ENCODE measurements around the gene NAA16. TPM values are rescaled to one million over a fixed set of nuclear protein-coding genes. Genes with fewer than 3 reads are reported as not detected.

Gene NAA16
- 6.8 and 9.2 TPM in 2 replicates for total RNA-seq

DNA sequence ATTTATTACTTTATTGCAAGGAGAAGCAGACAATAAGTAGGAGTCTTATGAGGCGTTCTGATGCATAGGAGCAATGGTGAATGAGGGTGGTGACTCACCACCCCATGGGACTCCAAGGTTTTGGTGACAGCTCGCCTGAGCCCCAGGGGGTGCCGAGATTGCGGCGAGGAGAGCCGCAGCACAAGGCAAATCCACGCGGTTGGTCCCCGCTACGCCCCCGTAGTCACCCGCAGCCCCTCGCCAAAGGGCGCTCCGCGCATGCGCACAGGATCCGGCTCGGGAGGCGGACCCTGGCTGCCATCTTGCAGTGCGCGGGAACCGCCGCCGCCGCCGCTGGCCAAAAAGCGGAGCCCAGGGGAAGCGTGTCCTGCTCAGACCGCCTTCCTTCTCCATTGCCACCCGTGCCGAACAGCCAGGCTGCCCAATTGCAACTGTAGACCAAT, at the start of gene NAA16:
TSS of gene NAA16 (plus strand) at position 305 of the 443 bp plus-strand sequence. CDS start 262 bp downstream, outside the sequence.

GRCh38 chr13:41263261-41263971, 47.7 kb upstream of the NAA16 start, which contains the start of gene MTRF1:
Gene MTRF1 (minus strand): TSS chr13:41263576. CDS start chr13:41260907, 2,669 bp downstream.

Small RNA genes within 50 kb of the gene (small RNA-seq; reads per million reads assigned to genes)
- gene RNU6-57P (ENCODE audit: low replicate concordance) = not detected

Other genes starting within 250 kb of the NAA16 start
- 5.5 and 6.0 TPM in 2 replicates for gene WBP4, start 249.8 kb upstream of the NAA16 start, total RNA-seq
- 6.6 and 11.6 TPM in 2 replicates for gene KBTBD6, start 178.5 kb upstream of the NAA16 start, total RNA-seq
- 4.3 and 4.6 TPM in 2 replicates for gene KBTBD7, start 116.7 kb upstream of the NAA16 start, total RNA-seq
- gene MTRF1, start 47.7 kb upstream of the NAA16 start, total RNA-seq = 5.3 and 13.9 TPM in 2 replicates
- gene RGCC, start 146.3 kb downstream of the NAA16 start, total RNA-seq = 0.88 and 45.8 TPM in 2 replicates